Measurements from ENCODE around the gene ACOT4.

- TF ChIP-seq CTCF (IDR thresholded peaks at IDR 0.05; ENCODE audit: extremely low read depth in 1 of 2, insufficient read depth in 1 of 2, low read depth in 1 of 2, low read length in 2 of 2) (no peak), POLR2A (IDR thresholded peaks at IDR 0.05; ENCODE audit: low read depth, low read length) (no peak)
Measured at GRCh38 chr14:73630009-73630780, 38.5 kb downstream of the ACOT4 start.
